GM21515 (cell line): ENCODE measurements around the gene KCTD18.

Experiments used
- ATAC-seq: cut with Tn5 transposase; IDR thresholded peaks from one replicate; pipeline ENCODE4 v1.9.1; 2021; ENCODE audit not compliant: unreplicated experiment

The KCTD18 gene

DNA sequence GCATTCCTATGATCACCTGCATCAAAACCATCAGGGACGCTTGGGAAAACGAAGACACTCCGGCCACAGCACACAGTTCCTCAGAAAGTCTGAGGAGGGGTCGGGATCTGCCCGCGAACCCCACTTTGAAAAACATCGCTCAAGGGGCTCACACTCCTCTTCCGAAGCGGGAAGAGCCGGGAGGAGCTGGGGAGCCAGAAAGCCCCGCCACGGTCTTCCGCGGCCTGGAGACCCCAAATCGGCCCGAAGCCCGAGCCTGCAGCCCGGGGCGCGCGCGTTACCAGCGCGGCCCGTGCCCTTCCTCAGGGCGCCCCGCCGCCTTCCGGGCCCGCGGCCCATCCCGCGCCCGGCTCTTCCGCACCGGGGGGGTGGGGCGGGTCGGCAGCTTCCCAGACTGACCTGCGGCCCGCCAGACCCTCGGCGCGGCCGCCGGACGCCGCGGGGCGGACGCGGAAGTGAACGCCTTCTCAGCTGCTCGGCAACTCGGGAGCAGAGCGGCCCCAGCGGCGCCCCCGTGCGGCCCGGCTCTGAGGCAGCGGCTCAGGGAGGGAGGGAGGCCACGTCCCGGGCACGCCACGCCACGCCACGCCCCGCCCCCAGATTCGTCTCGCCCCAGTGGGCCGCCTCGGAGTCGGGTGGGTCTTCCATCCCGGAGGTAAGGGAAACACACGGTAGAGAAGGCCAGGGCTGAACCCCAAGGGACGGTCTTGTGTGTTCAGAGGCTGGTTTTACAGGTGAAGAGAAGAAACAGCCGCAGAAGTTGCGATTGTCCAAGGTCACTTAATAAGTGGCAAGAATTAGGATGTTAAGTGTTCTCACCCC, at the start of gene KCTD18:
TSS of gene KCTD18 (minus strand) at position 457 of the 822 bp plus-strand sequence. CDS start 3,052 bp downstream, outside the sequence.
- ATAC-seq = peak; percentile 99

DNA sequence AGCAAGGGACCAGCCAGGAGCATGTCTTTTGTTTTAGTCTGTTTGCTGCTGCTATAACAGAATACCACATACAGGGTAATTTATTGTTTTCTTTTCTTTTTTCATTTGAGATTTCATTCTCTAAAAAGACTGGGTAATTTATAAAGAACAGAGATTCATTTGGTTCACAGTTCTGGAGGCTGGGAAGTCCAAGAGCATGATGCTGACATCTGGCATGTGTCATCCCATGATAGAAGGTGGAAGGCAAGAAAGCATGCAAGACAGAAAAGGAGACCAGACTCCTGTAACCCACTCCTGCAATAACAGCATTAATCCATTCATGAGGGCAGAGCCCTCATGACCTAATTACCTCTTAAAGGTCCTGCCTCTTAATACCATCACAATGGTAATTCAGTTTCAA, 30.9 kb upstream of the KCTD18 start:
- ATAC-seq = no peak

DNA sequence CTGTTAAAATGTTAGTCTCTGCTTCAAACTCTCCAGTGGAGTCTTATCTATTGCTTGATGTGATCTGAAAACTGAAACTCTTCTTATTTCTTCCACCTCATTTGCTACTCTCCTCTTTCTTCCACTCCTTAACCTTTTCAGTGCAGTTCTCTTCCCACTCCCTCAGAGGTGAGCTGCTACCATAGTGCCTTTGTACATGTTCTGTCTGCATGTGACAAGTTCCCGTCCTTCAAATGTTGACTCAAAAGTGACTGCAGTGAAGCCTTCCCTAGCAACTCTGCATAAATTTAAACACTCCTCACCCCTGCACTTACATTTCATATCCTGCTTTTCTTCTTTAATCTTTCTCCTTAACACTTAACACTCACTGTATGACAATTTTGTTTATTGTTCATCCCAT, 28.3 kb upstream of the KCTD18 start:
- ATAC-seq = no peak

DNA sequence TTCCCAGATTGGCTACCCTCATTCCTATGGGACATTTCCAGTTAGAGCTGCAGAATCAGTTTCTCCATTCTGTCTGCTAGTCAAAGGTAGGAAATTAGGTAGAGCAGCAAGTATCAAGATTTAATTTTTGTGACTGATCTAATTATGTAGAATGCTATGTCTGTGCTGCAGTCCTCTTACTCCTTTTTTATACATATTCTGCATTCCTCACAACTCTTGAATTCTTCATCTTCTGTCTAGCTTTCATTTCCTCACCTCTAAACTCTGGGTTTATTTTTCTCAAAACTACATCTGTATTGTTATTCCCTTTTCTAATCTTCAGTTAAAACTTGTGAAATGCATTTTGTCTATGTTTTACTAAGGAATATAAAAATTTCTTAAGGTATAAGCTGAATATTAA, 24.7 kb upstream of the KCTD18 start:
- no peak for ATAC-seq

DNA sequence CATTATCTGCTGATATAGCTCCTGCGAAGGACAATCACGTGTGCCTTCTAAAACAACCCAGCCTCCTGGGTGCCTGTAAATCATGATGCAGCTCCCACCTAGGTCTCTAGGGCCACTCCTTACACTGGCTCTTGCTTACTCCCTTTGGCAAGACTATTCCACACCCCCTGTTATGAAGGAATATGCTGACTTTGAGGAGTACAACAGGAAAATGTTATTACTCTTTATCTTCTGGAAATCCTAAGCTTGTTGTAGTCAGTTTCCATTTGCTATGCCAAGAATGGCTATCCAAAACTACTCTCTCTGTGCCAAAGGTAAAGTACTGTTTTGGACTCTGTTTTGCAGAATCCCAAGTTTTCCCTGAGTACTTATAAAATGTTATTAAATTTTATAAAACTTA, 23.9 kb upstream of the KCTD18 start:
- ATAC-seq = no peak

DNA sequence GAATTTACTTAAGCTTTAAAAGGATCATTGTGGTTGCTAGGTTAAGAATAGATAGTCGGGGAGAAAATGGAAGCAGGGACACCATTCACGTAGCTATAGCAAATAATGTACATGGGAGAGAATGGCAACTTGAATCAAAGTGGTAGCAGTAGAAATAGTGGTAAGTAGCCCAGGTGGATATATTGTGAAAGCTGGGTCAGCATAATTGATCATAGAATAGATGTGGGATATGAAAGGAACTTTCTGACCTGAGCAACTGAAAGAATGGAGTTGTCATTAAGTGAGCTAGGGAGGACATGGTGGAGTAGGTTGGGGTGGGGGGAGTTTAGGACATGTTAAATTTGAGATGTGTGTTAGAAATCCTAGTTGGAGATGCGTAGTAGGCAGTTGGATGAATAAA, 18.4 kb upstream of the KCTD18 start:
- no peak for ATAC-seq

DNA sequence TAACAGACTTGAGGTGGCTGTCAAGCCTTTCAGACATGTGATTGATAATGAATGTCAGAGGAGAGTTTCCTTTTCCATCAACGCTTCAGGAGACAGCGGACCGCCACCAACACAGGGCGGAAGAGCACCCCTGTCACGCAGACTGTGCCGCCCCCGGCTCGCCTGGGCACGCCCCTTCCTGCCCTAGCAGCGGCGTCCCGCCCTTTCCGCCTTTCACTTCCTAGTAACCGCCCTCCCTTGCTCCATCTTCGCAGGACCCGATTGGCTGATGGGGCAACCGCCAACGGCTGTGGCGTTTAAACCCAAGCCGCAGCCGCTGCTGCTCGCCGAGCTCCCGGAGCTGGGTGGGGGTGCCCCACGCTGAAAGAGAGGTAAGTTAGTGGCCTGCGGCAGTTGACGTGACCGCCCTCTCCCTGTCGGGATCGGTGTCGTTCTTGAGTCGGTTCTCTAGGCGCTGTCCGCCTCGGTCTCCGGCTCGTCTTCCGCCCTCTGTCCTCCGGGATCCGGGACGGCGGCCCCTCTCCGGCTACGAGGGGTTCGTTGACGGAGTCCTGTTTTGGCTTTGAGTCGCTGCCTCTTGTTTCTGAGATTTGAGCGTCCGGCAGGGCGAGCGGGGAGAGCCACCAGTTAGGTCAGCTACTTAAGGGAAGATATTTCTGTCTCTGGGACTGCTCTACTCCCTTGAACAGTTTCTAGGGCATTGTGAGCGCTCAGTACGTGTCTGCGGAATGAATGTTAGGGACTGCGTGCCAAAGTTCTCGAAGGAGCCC, 16.2 kb upstream of the KCTD18 start, which contains the start of gene SGO2:
TSS of gene SGO2 (plus strand) at position 326 of the 770 bp plus-strand sequence. CDS start 6,769 bp downstream, outside the sequence.
- peak; percentile 100 for ATAC-seq

DNA sequence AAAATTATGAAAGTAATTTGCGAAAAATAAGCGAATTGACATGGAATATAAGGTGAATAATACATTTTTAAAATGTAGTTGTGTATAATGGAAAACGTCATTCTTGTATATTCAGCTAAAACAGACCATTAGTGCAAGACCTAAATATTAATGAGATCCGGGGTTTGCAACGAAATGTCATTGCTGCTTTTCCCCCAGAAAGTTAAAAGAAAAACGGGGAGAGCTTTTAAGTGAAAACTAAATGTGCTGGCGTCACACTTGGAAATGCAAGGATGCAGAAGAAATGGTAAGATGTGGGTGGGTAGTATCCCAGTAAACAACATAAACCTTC, 15.6 kb upstream of the KCTD18 start:
- ATAC-seq = no peak

DNA sequence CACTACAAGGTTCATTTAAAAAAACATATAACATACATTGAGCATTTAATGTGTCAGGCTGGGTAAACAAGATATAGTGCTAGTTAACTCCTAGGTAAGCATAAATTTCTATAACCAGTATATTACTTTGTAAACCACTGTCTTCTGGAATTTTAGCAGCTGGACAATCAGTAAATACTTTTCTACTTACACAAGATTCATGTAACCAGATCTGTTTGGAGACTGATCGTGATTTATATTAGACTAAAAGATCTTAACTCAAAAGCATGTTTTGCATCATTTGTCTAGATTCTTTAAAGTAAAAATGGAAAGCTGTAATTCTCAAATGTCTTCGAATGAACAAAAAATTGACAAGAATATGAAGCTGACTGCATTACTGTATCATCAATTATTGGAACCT, 15.2 kb upstream of the KCTD18 start:
- no peak for ATAC-seq

DNA sequence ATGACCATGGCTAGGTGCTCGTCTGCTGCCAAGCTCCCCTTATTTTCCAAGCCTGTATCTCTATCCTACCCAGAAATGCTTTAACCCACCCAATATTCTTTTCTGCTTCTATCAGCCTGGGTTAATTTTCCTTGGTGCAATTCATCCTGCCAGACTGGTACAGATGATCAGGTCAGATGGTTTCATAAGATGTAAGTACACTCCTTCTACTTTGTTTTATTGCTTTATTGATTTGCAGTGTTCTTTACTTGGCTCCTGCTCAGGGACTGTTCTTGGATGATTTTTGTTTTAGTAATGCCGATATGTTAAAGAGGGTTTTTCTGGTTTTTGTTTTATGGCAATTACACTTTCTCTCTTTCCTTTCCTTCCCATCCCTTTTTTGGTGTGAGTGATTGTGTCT, 13.7 kb upstream of the KCTD18 start:
- no peak for ATAC-seq

DNA sequence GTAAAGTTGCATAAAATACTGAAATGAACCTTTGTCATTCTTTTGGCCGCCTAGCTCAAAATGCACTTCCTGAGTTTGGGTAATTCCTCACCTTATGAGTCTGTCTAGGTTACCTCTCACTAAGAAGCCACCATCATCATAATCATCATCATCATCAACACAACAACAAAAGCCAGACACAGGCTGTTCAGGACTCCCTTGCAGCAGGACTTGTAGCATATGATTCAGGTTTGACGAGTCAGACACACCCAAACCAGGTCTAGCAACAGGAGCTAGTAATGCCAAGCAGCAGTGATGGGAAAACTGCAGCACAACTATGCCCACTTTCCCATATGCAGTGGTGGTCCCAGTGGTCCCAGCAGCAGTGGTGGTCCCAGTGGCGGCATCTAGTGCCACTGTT, 13.3 kb upstream of the KCTD18 start:
- no peak for ATAC-seq

DNA sequence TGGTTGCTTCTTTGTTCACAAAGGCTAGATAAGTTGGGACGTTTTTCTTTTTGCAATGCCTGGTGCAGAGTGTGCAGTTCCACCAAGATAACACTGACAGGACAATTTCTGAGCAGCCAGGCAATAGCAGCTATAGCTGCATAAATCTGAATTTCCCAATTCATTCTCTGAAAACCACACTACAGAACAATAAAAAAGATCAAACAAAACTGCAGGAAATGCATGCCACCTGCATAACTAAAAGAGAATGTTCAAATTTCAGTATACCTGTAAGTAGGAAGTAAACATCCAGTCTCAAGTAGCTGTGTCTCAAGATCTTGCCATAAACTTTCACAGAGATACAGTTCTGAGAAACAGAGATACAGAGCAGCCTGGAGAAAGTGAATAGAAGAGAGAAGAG, 5.3 kb upstream of the KCTD18 start:
- no peak for ATAC-seq

DNA sequence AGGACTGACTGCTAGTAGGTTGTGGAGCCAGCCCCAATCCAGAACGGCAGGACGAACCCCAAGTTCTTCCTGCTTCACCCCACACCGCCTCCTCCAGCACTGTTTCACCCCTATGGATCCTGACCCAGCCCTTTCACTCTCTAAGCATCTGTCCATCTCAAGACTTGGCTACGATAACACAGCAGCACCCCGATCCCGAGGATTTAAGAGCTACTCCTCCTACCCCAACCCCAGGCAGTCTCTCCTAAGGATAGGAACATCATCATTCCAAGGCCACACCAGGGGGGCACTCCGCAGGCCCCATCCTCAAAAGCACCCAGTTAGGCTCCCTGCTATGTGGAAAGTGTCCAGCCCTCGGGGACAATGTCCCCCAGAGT, 645 bp downstream of the KCTD18 start:
- ATAC-seq = no peak

DNA sequence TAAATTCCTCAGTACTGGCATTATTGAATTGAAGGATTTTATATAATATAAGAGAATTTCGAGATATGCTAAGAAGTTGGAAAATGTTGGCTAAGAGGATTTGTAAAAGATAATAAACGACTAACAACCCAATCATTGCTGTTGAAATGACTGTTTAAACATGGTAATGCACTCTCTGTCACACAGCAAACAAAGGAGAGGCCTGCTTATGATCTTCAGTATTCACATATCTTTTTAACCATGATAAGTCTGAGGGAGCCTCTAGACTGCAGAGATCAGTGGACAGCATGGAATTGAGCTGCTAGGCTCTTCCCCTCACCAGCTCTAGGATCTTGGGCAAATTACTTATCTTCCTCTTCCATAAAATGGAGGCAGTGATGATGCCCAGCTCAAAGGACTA, 2.7 kb downstream of the KCTD18 start:
- no peak for ATAC-seq

DNA sequence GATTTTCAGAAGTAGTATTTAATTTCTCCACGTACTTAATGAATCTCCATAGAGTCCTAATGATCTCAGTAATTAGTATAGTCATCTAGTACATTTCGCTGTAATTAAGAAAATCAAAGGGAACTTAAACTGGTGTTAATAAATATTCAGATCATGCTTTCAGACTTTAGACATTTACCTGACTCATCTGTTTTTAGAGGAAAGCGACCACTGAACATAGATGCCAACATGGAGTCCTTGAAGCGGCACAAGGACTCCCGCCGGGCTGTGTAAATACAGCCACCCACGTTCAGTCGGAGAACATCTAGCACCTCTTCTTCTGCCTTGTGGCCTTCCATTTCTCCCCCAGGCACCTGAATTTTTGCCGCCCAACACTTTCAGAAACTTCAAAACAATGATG, 3.2 kb downstream of the KCTD18 start:
- ATAC-seq = no peak

DNA sequence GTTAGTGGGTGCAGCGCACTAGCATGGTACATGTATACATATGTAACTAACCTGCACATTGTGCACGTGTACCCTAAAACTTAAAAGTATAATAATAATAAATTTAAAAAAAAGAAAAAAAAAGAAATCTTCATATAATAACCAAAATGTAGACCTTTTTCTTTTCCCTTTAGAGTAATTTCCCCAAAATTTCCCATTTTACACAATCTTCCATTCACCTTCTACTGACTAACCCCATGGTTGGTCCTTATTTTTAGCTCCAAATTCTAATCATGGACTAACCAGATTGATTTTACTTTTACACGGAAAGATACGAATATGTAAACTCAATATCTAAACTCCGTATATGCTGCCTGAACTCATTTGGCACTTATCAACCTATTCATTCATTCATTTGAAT, 7.7 kb downstream of the KCTD18 start:
- ATAC-seq = no peak

DNA sequence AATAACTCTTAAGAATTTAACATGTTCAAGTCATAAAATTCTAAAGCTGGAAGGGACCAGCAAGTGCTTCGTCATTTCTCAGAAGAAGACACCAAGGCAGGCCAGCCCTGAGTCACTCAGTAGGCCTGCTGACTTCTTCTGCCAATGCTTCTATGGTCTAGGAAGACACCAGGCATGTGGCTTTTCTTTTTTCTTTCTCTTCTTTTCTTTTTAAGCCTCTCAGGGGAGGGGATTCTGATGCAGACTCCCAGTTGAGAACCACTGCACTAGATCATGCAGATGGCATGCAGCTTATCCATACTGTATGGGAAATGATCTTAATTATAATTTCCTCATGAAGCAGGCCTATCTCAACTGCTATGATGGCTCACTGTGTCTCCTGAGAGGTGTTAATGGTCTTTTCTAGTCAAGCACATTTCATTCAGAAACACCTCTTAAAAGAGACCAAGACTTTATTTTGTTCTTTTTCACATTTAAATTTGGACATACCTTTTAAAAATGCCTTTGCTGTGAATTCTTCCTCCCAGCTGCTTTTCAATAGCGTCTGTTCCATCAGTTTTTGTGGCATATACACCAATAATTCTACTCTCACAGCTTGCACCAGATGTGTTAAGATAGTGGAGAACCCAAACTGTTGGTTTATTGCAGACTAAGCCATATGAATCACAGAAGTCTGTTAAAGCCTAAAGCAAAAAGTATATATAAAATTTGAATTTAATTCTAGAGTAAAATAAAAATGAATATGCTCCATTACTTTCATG, 11.3 kb downstream of the KCTD18 start:
- no peak for ATAC-seq

DNA sequence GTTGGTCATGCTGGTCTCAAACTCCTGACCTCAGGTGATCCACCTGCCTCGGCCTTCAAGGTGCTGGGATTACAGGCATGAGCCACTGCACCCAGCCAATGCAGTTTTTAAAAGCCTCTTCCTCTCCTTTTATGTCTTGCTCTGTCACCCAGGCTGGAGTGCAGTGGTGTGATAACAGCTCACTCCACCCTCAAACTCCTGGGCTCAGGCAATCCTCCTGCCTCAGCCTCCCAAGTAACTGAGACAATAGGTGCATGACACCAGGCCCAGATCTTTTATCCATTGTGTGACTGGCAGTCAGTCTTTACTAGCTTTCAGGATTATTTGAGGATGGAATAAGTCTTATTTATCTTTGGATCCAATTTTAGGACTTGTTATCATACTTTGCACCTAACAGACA, 13.2 kb downstream of the KCTD18 start:
- ATAC-seq = no peak

DNA sequence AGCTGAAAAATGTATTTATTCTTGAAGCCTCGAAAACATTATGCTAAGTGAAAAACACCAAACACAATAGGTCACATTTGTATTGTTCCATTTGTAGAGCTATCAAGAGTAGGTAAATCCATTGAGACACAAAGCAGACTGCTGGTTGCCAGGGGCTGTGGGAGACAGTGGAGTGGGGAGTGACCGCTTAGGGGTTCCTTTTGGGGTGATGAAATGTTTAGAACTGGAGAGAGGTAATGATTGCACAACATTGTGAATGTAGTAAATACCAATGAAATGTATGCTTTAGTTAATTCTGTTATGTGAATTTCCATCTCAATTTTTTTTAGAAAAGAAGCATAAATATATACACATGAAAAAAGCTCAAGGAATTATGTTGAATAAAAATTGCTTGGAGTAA, 15.8 kb downstream of the KCTD18 start:
- ATAC-seq = no peak

DNA sequence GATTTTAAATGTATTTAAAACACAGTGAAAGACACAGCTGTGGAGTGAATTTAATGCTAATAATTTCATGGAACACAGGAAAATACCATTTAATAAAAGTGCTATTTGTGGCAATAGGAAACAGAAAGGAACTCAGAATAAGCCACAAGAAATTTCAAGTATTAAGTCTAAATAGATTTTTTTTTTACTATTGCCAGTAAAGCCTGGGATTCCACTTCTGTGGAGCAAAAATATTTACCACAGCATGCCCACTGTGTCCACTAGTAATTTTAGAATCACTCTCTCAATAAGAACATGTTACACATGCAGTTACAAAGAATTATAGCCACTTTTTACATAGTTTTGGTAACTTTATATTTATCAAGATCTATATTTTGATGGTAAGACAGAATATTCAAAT, 17.2 kb downstream of the KCTD18 start:
- ATAC-seq = no peak

DNA sequence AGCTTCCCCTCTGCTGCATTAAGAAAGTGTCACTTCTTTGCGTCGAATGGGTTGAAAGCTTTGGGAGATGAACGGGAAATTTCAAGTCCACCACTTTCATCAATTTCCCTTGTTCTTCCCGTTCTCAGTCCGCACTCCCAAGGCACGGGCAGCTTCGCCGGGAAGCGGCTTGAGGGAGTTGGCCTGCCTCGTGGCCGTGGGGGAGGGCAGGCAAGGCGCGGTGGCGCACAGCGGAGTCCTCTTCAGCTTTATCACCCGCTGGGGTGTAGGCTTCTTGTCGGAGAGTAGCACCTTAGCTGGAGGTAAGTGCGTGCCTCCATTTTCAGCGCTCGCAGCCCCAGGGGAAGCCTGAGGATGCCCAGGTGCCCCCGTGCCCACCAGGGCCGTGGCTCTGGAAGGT, 19.9 kb downstream of the KCTD18 start:
- ATAC-seq = no peak

DNA sequence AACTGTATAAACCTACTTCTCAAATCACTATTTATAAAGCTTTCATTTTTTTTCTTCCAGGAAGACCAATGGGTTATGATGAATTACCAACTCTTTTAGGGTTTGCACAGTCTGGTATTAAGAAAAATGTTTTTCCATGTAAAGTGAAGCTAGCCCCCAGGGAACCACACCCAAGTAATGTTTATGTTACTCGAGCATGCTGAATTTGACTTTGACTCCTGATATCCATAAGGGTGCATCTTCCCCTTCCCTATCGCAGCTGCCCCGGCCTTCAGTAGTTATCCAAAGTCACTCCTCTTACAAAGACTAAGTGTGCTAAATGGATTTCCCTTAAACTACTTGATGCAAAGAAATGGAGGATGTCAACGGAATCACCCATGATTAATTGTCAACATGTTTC, 21.7 kb downstream of the KCTD18 start:
- ATAC-seq = no peak
